ENCODE data around the gene STAG3.

The STAG3 gene

DNA sequence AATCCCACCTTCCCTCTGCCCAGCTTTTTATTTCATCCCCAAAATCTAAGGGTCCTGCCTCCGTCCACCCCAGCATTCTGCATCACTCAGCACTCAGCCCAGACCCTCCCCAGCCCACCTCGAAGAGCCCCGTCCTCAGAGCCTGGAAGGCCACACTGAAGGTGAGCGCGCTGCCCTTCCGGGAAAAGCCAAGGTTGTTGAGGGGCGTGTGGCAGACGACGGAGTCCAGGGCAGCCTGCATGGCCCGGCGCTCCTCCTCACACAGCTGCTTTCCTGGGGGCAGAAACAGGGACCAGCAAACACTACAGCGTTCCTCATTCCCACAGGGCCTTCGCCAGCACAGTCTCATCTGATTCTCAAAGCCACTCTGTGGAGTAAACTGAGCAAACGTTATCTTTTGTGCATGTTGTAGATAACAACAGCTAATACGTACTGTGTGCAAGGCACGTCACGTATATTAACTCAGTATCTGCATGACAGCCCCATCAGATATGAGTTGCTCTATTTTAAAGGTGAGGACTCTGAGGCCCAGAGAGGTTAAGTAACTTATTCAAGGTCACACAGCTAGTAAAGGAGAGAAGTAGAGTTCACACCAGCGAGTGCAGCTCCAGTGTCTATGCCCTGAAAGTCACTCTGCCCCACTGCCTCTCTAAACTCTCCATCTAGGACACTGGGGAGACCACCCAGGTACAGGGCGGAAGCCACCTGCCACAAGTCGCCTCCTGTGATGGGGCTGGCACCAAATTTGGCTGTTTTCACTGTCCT lies 22.0 kb upstream of the STAG3 start:
- no peak for DNase-seq (ENCODE audit: low read depth in 2 of 2)

DNA sequence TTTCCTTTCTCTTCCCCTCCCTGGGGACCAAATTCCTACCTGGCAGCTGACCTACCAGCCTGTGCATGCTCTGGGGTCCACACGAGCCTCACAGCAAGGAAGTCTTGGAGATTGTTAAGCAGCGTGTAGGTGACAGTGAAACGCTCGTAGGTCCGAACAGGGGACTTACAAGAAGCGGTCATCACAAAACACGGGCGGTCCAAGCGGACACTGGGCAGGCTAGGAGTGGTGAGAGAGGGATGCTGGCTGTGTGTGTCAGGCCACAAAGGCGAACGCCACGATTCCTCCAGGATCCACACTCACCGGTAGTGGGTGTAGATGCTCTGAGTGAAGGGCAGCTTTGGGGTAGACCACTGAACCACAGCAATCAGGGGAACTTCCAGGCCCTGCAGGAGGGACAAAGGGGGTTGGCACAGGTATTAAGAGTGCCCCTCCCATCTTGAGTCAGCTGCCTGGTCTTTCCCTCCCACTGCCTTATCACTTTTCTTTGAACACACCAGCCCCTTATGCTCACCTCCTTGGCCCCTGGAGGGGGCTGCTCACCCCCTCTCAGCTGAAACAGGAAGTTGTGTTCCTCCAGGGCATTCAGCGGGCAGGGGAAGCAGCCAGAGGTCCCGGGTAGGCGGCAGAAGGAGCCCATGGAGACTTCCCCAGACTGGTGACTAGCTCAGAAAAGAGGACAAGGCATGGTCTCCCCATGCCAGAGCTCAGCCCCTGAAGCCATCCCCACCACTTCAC lies 21.2 kb upstream of the STAG3 start:
- no peak for DNase-seq (ENCODE audit: low read depth in 2 of 2)

GRCh38 chr7:100157069-100157333 lies 20.7 kb upstream of the STAG3 start:
- no peak for DNase-seq (ENCODE audit: low read depth in 2 of 2)

- DNase-seq (ENCODE audit: low read depth in 2 of 2) = no peak
Observed at GRCh38 chr7:100157334-100158228, 20.1 kb upstream of the STAG3 start.

GRCh38 chr7:100158229-100159098 lies 19.3 kb upstream of the STAG3 start, which contains the start of gene TRAPPC14:
Gene TRAPPC14, minus strand, starts transcription at chr7:100158723. Its CDS starts 224 bp downstream, at chr7:100158499.
- peak; percentile 88 to 96 for DNase-seq (ENCODE audit: low read depth in 2 of 2)

DNA sequence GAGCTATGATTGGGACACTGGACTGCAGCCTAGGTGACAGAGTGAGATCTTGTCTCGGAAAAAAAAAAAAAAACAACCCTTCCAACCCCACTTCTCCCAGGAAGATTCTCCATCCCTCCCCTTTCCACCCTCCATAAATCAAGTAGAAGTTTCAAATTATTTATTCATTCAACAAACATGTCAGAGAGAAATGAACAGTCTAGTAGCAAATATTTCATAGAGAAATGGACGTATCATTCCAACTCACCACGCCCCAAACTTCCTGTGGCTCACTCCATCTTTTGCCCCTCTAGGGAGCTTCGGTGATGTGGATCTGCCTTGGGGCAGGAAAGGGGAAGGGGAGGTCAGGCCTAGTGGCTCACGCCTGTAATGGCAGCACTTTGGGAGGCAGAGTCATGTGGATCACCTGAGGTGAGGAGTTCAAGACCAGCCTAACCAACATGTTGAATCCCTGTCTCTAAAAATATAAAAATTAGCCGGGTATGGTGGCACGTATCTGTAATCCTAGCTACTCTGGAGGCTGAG lies 18.6 kb upstream of the STAG3 start:
- DNase-seq (ENCODE audit: low read depth in 2 of 2) = no peak

DNA sequence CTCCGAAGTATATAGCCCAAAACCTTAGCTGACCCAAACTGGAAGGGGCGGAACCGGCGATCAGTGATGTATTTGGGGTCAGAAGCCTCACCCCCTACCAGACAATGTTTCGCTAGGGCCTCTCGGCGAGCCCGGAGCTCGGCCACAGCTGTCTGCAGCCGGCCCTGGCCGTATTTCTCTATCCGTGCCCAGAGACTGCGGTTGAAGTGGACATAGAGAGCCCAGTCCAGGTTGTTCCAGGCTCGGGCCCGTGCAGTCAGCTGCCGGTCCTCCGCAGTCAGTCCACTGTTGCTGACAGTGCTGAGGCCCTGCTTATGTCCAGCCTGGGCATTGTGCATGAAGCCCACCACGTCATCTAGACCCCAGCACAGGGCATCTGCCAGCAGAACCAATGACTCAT lies 17.7 kb upstream of the STAG3 start:
- DNase-seq (ENCODE audit: low read depth in 2 of 2) = no peak

DNA sequence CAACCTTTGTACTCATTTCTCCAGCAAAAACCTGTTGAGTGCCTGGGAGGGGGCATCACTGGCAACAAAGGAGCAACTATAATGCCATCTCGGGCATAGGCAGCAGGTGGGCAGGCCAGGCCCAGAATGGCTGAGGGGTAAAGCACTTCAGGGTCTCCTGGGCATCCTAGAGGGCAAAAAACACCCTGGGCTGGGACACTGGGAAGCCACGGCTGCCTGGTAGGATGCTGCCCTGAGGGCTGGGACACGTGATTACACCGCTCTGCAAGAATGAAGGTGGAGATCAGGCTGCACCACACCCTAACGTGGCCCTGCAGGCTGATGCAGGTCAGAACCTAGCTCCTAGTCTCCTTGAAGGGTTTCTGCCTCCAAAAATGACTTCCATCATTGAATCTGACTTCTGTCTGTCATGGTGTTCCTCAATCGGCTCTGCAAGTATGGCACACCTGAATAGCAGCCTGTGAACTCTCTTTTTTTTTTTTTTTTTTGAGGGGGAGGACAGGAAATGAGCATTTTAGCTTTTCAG lies 14.6 kb upstream of the STAG3 start:
- no peak for DNase-seq (ENCODE audit: low read depth in 2 of 2)

GRCh38 chr7:100163871-100164270 lies 13.8 kb upstream of the STAG3 start:
- no peak for DNase-seq (ENCODE audit: low read depth in 2 of 2)

- no peak for DNase-seq (ENCODE audit: low read depth in 2 of 2)
Observed at GRCh38 chr7:100166317-100166940, 11.3 kb upstream of the STAG3 start.

DNA sequence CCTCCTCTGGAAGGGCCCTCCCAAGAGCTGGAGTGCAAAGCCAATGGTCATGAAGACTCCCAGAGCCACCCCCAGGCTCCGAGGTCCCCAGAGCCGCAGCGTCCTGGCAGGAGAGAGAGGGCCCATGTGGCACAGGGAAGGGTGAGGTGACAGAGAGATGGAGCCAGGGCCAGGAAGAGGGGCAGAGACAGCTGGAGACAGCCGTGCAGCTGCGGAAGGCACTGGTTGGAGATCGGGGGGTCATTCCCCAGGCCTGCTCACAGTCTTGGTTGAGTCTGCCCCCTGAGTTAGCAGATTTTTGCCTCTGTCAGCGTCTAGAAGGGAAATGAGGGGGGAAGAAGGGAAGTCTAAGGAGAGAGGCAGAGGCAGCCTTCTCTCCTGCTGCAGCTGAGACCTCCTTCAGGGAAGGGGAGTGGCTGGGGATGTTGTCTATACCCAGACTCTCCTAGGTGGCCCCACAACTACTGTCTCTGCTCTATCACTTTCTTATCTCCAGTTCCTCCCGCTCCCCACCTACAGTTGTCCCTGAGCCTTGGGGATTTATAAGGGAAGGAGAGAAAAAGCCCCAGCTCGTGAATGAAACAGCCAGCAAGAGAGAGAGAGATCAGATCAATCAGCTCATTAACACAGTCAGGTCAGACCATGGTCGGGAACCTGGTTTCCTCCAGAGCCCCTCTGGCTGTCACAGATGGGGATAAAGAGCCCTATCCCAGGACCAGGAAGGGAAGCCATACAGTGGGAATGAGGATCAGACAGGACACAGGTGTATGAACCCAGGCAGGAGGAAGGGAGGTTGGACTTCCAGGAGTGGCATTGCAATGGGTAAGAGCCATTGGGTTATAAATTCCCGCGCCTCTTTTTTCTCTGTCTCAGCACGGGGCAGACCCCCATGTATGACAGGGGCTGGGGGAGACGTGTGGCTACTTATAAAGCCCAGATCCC lies 10.5 kb upstream of the STAG3 start:
- no peak for DNase-seq (ENCODE audit: low read depth in 2 of 2)

GRCh38 chr7:100167912-100168323 lies 9.8 kb upstream of the STAG3 start:
- no peak for DNase-seq (ENCODE audit: low read depth in 2 of 2)

DNA sequence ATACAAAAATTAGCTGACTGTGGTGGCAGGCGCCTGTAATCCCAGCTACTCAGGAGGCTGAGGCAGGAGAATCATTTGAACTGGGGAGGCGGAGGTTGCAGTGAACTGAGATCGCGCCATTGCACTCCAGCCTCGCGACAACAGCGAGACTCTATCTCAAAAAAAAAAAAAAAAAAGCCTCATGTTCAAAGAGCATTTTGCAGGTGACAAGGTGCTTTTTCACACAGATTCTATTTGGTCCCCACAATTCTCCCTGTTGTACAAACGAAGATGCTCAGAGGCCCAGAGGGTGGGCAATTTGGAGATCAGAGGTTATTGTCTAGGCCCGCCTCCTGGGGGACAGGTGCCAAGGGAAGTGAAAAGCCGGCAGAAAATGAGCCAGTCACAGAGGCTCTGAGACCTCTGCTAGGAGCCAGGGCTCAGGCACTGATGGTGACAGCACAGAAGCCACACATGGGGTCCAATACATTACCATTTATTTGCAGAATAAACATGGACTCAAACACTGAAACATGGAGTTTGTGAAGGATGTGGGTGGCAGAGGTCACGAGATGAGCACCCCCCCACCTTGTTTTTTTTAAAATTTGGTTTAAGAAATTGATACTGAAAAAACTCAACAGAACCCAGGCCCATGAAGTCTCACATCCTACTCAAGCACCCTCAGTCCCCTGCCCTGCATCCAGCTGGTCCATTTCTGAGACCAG lies 8.4 kb upstream of the STAG3 start:
- no peak for DNase-seq (ENCODE audit: low read depth in 2 of 2)

DNA sequence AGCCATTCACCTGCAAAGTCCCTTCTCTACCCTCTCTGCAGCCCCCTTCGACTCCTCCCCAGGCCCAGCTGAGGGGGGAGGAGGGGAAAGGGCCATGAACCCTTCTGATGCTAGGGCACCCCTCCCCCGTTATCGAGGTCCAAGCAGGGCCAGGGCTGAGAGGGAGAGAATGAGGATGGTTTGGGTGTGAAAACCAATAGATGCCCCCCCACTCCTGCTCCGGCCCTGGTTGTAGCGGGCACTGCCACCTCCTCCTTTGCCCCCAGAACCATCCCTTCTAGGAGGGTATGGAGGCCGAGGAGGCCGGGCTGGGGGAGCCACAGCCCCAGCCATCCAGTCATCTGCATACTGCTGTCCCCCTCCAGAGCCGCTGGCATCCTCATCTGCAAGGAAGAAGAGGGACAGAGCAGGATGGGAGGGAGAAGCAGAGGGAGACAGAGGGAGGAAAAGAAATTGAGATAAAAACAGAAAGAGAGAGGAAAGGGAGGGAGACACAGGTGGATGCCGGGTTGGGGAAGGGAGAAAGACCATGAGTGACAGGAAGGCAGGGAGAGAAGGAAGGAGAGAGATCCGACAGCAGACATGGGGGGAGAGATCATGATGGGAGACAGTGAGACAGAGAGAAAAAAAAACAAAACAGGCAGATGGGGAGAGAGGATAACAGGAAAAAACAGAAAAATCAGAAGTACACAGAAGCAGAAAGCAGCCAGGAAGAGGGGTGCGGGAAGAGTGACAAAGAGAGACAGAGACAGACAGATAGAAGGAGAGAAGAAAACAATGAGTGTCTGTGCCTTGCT lies 7.4 kb upstream of the STAG3 start:
- DNase-seq (ENCODE audit: low read depth in 2 of 2) = no peak

- DNase-seq (ENCODE audit: low read depth in 2 of 2) = no peak
Observed at GRCh38 chr7:100171087-100171681, 6.5 kb upstream of the STAG3 start.

- no peak for DNase-seq (ENCODE audit: low read depth in 2 of 2)
Observed at GRCh38 chr7:100171840-100172239, 5.9 kb upstream of the STAG3 start.

- DNase-seq (ENCODE audit: low read depth in 2 of 2) = no peak
Observed at GRCh38 chr7:100173806-100174495, 3.8 kb upstream of the STAG3 start.

All from stimulated activated CD4-positive, alpha-beta T cell treated with anti-CD3 and anti-CD28 coated beads, Interleukin-1b, Interleukin-23, amount 100 ng/mL, for 4 hours (primary cell).